GM23338 (cell line): Measurements from ENCODE around the gene OVCH1. TPM values are rescaled to one million over a fixed set of nuclear protein-coding genes. Genes with fewer than 3 reads are reported as not detected.

Source experiments
- ATAC-seq: fragments of 200-7000 bp; cut with Tn5 transposase; 3 replicates; pipeline ENCODE4 v1.9.1; 2020
- DNase-seq: peaks from one replicate; pipeline ENCODE4 v3.0.0-alpha.2; 2015; ENCODE audit warnings: low spot score
- H2AFZ ChIP-seq: fragments of 200-600 bp; sonication (generic); 2 replicates; pipeline ENCODE4 v1.8.0; 2016; ENCODE audit warnings: antibody characterized with exemption, mild to moderate bottlenecking, moderate library complexity
- H3F3A ChIP-seq: fragments of 200-600 bp; sonication (generic); replicated peaks from 2 replicates; pipeline ENCODE4 v1.8.0; 2017; ENCODE audit warnings: antibody characterized with exemption, mixed run types, low read depth
- H3K27ac ChIP-seq: fragments of 200-600 bp; sonication (generic); 2 replicates; pipeline ENCODE4 v1.6.1; 2016; ENCODE audit warnings: low read depth
- H3K27me3 ChIP-seq: fragments of 200-600 bp; sonication (generic); 2 replicates; pipeline ENCODE4 v1.8.0; 2016; ENCODE audit warnings: mild to moderate bottlenecking, mixed run types, moderate library complexity; ENCODE audit not compliant: insufficient read depth
- H3K36me3 ChIP-seq: fragments of 200-600 bp; sonication (generic); 2 replicates; pipeline ENCODE4 v1.8.0; 2016; ENCODE audit warnings: mild to moderate bottlenecking; ENCODE audit not compliant: insufficient read depth
- H3K4me1 ChIP-seq: fragments of 200-600 bp; sonication (generic); 2 replicates; pipeline ENCODE4 v1.8.0; 2016; ENCODE audit warnings: mild to moderate bottlenecking, moderate library complexity; ENCODE audit not compliant: insufficient read depth
- H3K4me2 ChIP-seq: fragments of 200-600 bp; sonication (generic); 2 replicates; pipeline ENCODE4 v1.7.1; 2017; ENCODE audit warnings: mixed run types
- H3K4me3 ChIP-seq: fragments of 200-600 bp; sonication (generic); 2 replicates; pipeline ENCODE4 v1.6.1; 2016; ENCODE audit warnings: mixed run types
- H3K79me2 ChIP-seq: fragments of 200-600 bp; sonication (generic); replicated peaks from 2 replicates; pipeline ENCODE4 v1.8.0; 2017; ENCODE audit warnings: mild to moderate bottlenecking; ENCODE audit not compliant: insufficient read depth
- H3K9me2 ChIP-seq: fragments of 200-600 bp; sonication (generic); 2 replicates; pipeline ENCODE4 v1.8.0; 2017; ENCODE audit not compliant: insufficient read depth
- H4K20me1 ChIP-seq: fragments of 200-600 bp; sonication (generic); replicated peaks from 2 replicates; pipeline ENCODE4 v1.8.0; 2017; ENCODE audit warnings: mild to moderate bottlenecking; ENCODE audit not compliant: insufficient read depth
- H3K27ac Mint-ChIP-seq: 2 replicates; pipeline ENCODE4 v1.8.0; 2020; ENCODE audit warnings: inconsistent platforms, mild to moderate bottlenecking, moderate library complexity, mixed read lengths
- H3K27me3 Mint-ChIP-seq: 3 replicates; pipeline ENCODE4 v1.8.0; 2022; ENCODE audit warnings: low read depth, mild to moderate bottlenecking, moderate library complexity, mixed read lengths, inconsistent platforms; ENCODE audit not compliant: insufficient read depth, poor library complexity
- H3K36me3 Mint-ChIP-seq: 3 replicates; pipeline ENCODE4 v1.8.0; 2021; ENCODE audit warnings: low read depth, mild to moderate bottlenecking, inconsistent platforms, moderate library complexity, mixed read lengths
- H3K4me1 Mint-ChIP-seq: 3 replicates; pipeline ENCODE4 v1.8.0; 2020; ENCODE audit warnings: mild to moderate bottlenecking, inconsistent platforms, mixed read lengths
- H3K4me3 Mint-ChIP-seq: 3 replicates; pipeline ENCODE4 v1.8.0; 2021; ENCODE audit warnings: moderate library complexity, mild to moderate bottlenecking, inconsistent platforms, mixed read lengths
- H3K9me3 Mint-ChIP-seq: 3 replicates; pipeline ENCODE4 v1.8.0; 2020; ENCODE audit warnings: moderate library complexity, mild to moderate bottlenecking, inconsistent platforms, mixed read lengths
- CREB1 ChIP-seq: fragments of 250-450 bp; sonication (Bioruptor Pico); IDR thresholded peaks from 2 replicates; pipeline ENCODE4 v1.5.0; 2020; ENCODE audit warnings: low read depth, mild to moderate bottlenecking, moderate library complexity
- EZH2 ChIP-seq: fragments of 200-600 bp; sonication (generic); IDR thresholded peaks from one replicate; pipeline ENCODE4 v1.8.0; 2017; ENCODE audit warnings: antibody characterized with exemption, mild to moderate bottlenecking, low read depth; ENCODE audit not compliant: unreplicated experiment
- EZH2phosphoT487 ChIP-seq: fragments of 200-600 bp; sonication (generic); IDR thresholded peaks from one replicate; pipeline ENCODE4 v1.8.1; 2018; ENCODE audit warnings: antibody characterized with exemption; ENCODE audit not compliant: unreplicated experiment
- JUNB ChIP-seq: IDR thresholded peaks from one replicate; pipeline ENCODE4 v1.6.1; 2016; ENCODE audit warnings: antibody characterized with exemption; ENCODE audit not compliant: unreplicated experiment
- NANOG ChIP-seq: IDR thresholded peaks from 2 replicates; pipeline ENCODE4 v1.6.1; 2016; ENCODE audit warnings: antibody characterized with exemption, borderline replicate concordance
- POLR2AphosphoS5 ChIP-seq: IDR thresholded peaks from 2 replicates; pipeline ENCODE4 v1.6.1; 2016; ENCODE audit warnings: antibody characterized with exemption, low read depth
- REST ChIP-seq: IDR thresholded peaks from one replicate; pipeline ENCODE4 v1.6.1; 2018; ENCODE audit warnings: antibody characterized with exemption; ENCODE audit not compliant: unreplicated experiment
- STAT1 ChIP-seq: IDR thresholded peaks from one replicate; pipeline ENCODE4 v1.6.1; 2016; ENCODE audit warnings: antibody characterized with exemption; ENCODE audit not compliant: unreplicated experiment
- ZNF114 ChIP-seq: fragments of 250-450 bp; sonication (Bioruptor Pico); IDR thresholded peaks from 2 replicates; pipeline ENCODE4 v1.5.0; 2020; ENCODE audit warnings: mild to moderate bottlenecking, moderate library complexity
- ZNF331 ChIP-seq: fragments of 250-450 bp; sonication (Bioruptor Pico); IDR thresholded peaks from 2 replicates; pipeline ENCODE4 v1.5.0; 2020; ENCODE audit warnings: low read depth, mild to moderate bottlenecking, moderate library complexity
- ZNF462 ChIP-seq: fragments of 250-450 bp; sonication (Bioruptor Pico); IDR thresholded peaks from 2 replicates; pipeline ENCODE4 v1.5.0; 2020; ENCODE audit warnings: mild to moderate bottlenecking, moderate library complexity
- polyA plus RNA-seq: library from polyadenylated mRNA; unstranded; fragments of >200 nt; fragmentation: Nextera tagmentation; extraction: Ambion mirVana; gene quantifications from 2 replicates; pipeline ENCODE4 v1.2.1, GENCODE V29; 2016
- total RNA-seq: library from RNA; depleted of rRNA; stranded (reverse); fragments of >200 nt; shearing (Covaris generic); gene quantifications from 2 replicates; pipeline ENCODE4 v1.2.3, GENCODE V29; 2014
- TF ChIP-seq, protein P1 (sequence below), 2 experiments: fragments of 200-600 bp in 1 of 2; sonication (generic) in 1 of 2; conservative IDR thresholded peaks; 2 replicates each; pipeline versions ENCODE4 v1.5.1 to v1.6.1; 2016 to 2017; ENCODE audit warnings: antibody characterized with exemption in 2 of 2, low read depth in 2 of 2, mild to moderate bottlenecking in 2 of 2, moderate library complexity in 1 of 2
- TF ChIP-seq, protein P2 (sequence below): IDR thresholded peaks from 2 replicates; pipeline ENCODE4 v1.6.1; 2016; ENCODE audit warnings: antibody characterized with exemption

OVCH1 gene
- total and polyA plus RNA-seq, 2 experiments from 2014 or later: not detected

DNA sequence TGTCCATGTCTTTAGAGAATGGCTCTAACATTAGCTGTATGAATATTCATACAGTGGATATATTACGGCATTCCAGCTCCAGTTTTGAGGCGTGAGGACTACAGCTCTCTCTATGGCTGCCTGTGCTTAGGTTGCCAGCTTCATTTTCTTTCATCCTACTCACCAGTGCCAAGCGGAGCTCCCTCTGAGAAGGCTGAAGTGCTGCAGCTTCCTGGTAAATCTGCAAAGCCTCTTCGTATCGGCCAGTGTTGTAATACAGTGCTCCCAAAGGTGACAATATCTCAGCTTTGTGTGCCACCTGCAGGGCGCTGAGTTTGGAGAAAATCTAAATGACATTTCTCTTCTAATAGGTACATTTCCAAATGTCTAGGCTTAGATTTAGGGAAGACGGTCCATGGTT lies 19.8 kb upstream of the OVCH1 start (continued):
- TF ChIP-seq NANOG: no peak

GRCh38 chr12:29516431-29516875 lies 19.0 kb upstream of the OVCH1 start:
- no peaks in the 10 kb centered on the region for H3K27me3 ChIP-seq

More at GRCh38 chr12:29516431-29516875, 19.0 kb upstream of the OVCH1 start:
- Mint-ChIP-seq H3K36me3 (peaks cover 17% of the 10 kb centered on the region; the same call in 2 of the 3 replicates), H3K4me3 (no peak overlapping the region), H3K27me3 (no peaks in the 10 kb centered on the region), H3K27ac (no peak overlapping the region), H3K4me1 (no peaks in the 10 kb centered on the region), H3K9me3 (no peaks in the 10 kb centered on the region)
- Histone ChIP-seq H3K79me2 (no peaks in the 10 kb centered on the region), H3K4me3 (no peak overlapping the region), H3F3A (no peaks in the 10 kb centered on the region), H3K36me3 (no peaks in the 10 kb centered on the region), H3K4me2 (no peak overlapping the region), H2AFZ (no peak overlapping the region), H4K20me1 (no peaks in the 10 kb centered on the region), H3K9me2 (no peaks in the 10 kb centered on the region), H3K27ac (no peak overlapping the region), H3K4me1 (no peaks in the 10 kb centered on the region)
- no peak for ATAC-seq
- no peak for DNase-seq
- TF ChIP-seq, protein P1, sequence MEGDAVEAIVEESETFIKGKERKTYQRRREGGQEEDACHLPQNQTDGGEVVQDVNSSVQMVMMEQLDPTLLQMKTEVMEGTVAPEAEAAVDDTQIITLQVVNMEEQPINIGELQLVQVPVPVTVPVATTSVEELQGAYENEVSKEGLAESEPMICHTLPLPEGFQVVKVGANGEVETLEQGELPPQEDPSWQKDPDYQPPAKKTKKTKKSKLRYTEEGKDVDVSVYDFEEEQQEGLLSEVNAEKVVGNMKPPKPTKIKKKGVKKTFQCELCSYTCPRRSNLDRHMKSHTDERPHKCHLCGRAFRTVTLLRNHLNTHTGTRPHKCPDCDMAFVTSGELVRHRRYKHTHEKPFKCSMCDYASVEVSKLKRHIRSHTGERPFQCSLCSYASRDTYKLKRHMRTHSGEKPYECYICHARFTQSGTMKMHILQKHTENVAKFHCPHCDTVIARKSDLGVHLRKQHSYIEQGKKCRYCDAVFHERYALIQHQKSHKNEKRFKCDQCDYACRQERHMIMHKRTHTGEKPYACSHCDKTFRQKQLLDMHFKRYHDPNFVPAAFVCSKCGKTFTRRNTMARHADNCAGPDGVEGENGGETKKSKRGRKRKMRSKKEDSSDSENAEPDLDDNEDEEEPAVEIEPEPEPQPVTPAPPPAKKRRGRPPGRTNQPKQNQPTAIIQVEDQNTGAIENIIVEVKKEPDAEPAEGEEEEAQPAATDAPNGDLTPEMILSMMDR (conservative IDR thresholded peaks at IDR 0.05; ENCODE audit: low read depth in 2 of 2): no peak
- TF ChIP-seq REST: no peak
- TF ChIP-seq STAT1: no peak
- TF ChIP-seq ZNF331: no peak
- TF ChIP-seq POLR2AphosphoS5: no peak
- no peak for TF ChIP-seq EZH2
- no peak for TF ChIP-seq NANOG
- TF ChIP-seq ZNF462 (CRISPR knock-in tag): no peak
- no peak for TF ChIP-seq CREB1 (CRISPR knock-in tag)
- TF ChIP-seq JUNB: no peak
- no peak for TF ChIP-seq ZNF114 (CRISPR knock-in tag)
- TF ChIP-seq EZH2phosphoT487: no peak
- TF ChIP-seq, protein P2, sequence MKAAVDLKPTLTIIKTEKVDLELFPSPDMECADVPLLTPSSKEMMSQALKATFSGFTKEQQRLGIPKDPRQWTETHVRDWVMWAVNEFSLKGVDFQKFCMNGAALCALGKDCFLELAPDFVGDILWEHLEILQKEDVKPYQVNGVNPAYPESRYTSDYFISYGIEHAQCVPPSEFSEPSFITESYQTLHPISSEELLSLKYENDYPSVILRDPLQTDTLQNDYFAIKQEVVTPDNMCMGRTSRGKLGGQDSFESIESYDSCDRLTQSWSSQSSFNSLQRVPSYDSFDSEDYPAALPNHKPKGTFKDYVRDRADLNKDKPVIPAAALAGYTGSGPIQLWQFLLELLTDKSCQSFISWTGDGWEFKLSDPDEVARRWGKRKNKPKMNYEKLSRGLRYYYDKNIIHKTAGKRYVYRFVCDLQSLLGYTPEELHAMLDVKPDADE: no peak
